Mesendoderm (in vitro differentiated cells): Measurements from ENCODE around the gene CHST7.
A peak's percentile ranks its signal among the peaks of the same experiment; 100 is the strongest.

ENCODE experiments used
- DNase-seq: peaks from one replicate; pipeline ENCODE4 v3.0.0; 2013
- H2AK5ac ChIP-seq: 2 replicates; pipeline ENCODE4 v1.6.1; 2013; ENCODE audit warnings: low read length, inconsistent platforms
- H2BK120ac ChIP-seq: 2 replicates; pipeline ENCODE4 v1.6.1; 2013; ENCODE audit warnings: low read depth, mild to moderate bottlenecking, low read length, moderate library complexity, mixed read lengths
- H2BK15ac ChIP-seq: replicated peaks from 2 replicates; pipeline ENCODE4 v1.6.1; 2013; ENCODE audit warnings: low read depth, mild to moderate bottlenecking, moderate library complexity
- H2BK5ac ChIP-seq: 2 replicates; pipeline ENCODE4 v1.6.1; 2013; ENCODE audit warnings: low read length, inconsistent platforms
- H3K18ac ChIP-seq: 2 replicates; pipeline ENCODE4 v1.6.1; 2013; ENCODE audit warnings: mild to moderate bottlenecking, low read length, mixed read lengths
- H3K23ac ChIP-seq: one replicate; pipeline ENCODE4 v1.6.1; 2013; ENCODE audit warnings: low read length
- H3K27ac ChIP-seq: 2 replicates; pipeline ENCODE4 v1.5.1; 2013; ENCODE audit warnings: low read depth, mild to moderate bottlenecking, inconsistent platforms, low read length, moderate library complexity
- H3K27me3 ChIP-seq: 2 replicates; pipeline ENCODE4 v1.6.1; 2013; ENCODE audit warnings: low read length, control low read depth, mild to moderate bottlenecking, inconsistent platforms; ENCODE audit not compliant: insufficient read depth, poor library complexity
- H3K36me3 ChIP-seq: 2 replicates; pipeline ENCODE4 v1.6.1; 2013; ENCODE audit warnings: low read length, inconsistent platforms; ENCODE audit not compliant: control insufficient read depth, insufficient read depth
- H3K4ac ChIP-seq: one replicate; pipeline ENCODE4 v1.6.1; 2013; ENCODE audit warnings: low read depth, mild to moderate bottlenecking, low read length, moderate library complexity
- H3K4me1 ChIP-seq: 2 replicates; pipeline ENCODE4 v1.6.1; 2013; ENCODE audit warnings: low read depth, low read length, inconsistent platforms; ENCODE audit not compliant: control insufficient read depth
- H3K4me2 ChIP-seq: 2 replicates; pipeline ENCODE4 v1.6.1; 2013; ENCODE audit warnings: low read length
- H3K4me3 ChIP-seq: 2 replicates; pipeline ENCODE4 v1.5.1; 2013; ENCODE audit warnings: mild to moderate bottlenecking, low read length
- H3K56ac ChIP-seq: one replicate; pipeline ENCODE4 v1.6.1; 2013; ENCODE audit warnings: low read length
- H3K79me1 ChIP-seq: 2 replicates; pipeline ENCODE4 v1.6.1; 2013; ENCODE audit warnings: low read length, inconsistent platforms
- H3K79me2 ChIP-seq: 2 replicates; pipeline ENCODE4 v1.6.1; 2013; ENCODE audit warnings: mild to moderate bottlenecking, low read length; ENCODE audit not compliant: control insufficient read depth, insufficient read depth
- H3K9ac ChIP-seq: 2 replicates; pipeline ENCODE4 v1.6.1; 2013; ENCODE audit warnings: low read length, inconsistent platforms
- H4K5ac ChIP-seq: one replicate; pipeline ENCODE4 v1.6.1; 2013; ENCODE audit warnings: low read length
- H4K8ac ChIP-seq: one replicate; pipeline ENCODE4 v1.6.1; 2013; ENCODE audit warnings: low read depth, mild to moderate bottlenecking, control low read depth, low read length, moderate library complexity
- WGBS: extraction: QIAGEN DNeasy Blood & Tissue Kit; methylation state at CpG from one replicate; pipeline ENCODE4 v1.1.7; 2013; ENCODE audit warnings: low lambda C conversion rate, missing lambda C conversion rate; ENCODE audit not compliant: insufficient coverage; ENCODE audit errors: extremely low coverage; 5-methylcytosine and 5-hydroxymethylcytosine counted together

CHST7 gene

GRCh38 chrX:46634577-46634976 lies 61.0 kb downstream of the CHST7 start:
- Histone ChIP-seq H3K4me1 (no peaks in the 10 kb centered on the region), H3K4me2 (no peak overlapping the region), H4K8ac (no peak overlapping the region), H3K9ac (no peak overlapping the region), H3K27ac (no peak overlapping the region), H3K4ac (no peak overlapping the region), H3K23ac (no peak overlapping the region), H3K18ac (no peak overlapping the region), H2BK120ac (no peak overlapping the region), H3K79me1 (no peaks in the 10 kb centered on the region), H2BK15ac (no peak overlapping the region), H3K79me2 (no peaks in the 10 kb centered on the region), H3K56ac (no peak overlapping the region), H3K36me3 (no peaks in the 10 kb centered on the region), H2AK5ac (no peak overlapping the region), H4K5ac (no peak overlapping the region), H2BK5ac (no peak overlapping the region), H3K4me3 (no peak overlapping the region), H3K27me3 (no peaks in the 10 kb centered on the region)
- no CpG with 5 or more reads among the region's 3 CpGs for WGBS
- DNase-seq = no peak

- H3K79me2 ChIP-seq = no peaks in the 10 kb centered on the region
- H3K4me1 ChIP-seq = no peaks in the 10 kb centered on the region
- H4K5ac ChIP-seq = no peak overlapping the region
- H2BK5ac ChIP-seq = no peak overlapping the region
- no peak overlapping the region for H3K4ac ChIP-seq
- no peak overlapping the region for H2AK5ac ChIP-seq
- H3K4me2 ChIP-seq = no peak overlapping the region
- H4K8ac ChIP-seq = no peak overlapping the region
- no peaks in the 10 kb centered on the region for H3K79me1 ChIP-seq
- WGBS = no CpG with 5 or more reads among the region's 2 CpGs
- no peak overlapping the region for H2BK120ac ChIP-seq
- no peaks in the 10 kb centered on the region for H3K27me3 ChIP-seq
- no peaks in the 10 kb centered on the region for H3K36me3 ChIP-seq
- no peak for DNase-seq
- H3K56ac ChIP-seq = no peak overlapping the region
- no peak overlapping the region for H3K23ac ChIP-seq
- H3K18ac ChIP-seq = no peak overlapping the region
- H3K4me3 ChIP-seq = no peak overlapping the region
- no peak overlapping the region for H3K9ac ChIP-seq
- no peak overlapping the region for H3K27ac ChIP-seq
- H2BK15ac ChIP-seq = no peak overlapping the region
These were observed 61.6 kb downstream of the CHST7 start for GRCh38 chrX:46635186-46635585.

GRCh38 chrX:46636223-46636622 lies 62.7 kb downstream of the CHST7 start:
- Histone ChIP-seq H2BK15ac (no peak overlapping the region), H3K4me3 (no peak overlapping the region), H2BK5ac (no peak overlapping the region), H4K5ac (no peak overlapping the region), H3K27me3 (no peaks in the 10 kb centered on the region), H2AK5ac (no peak overlapping the region), H3K4ac (no peak overlapping the region), H3K79me2 (no peaks in the 10 kb centered on the region), H2BK120ac (no peak overlapping the region), H3K4me1 (no peaks in the 10 kb centered on the region), H3K23ac (no peak overlapping the region), H3K56ac (no peak overlapping the region), H3K18ac (no peak overlapping the region), H3K9ac (no peak overlapping the region), H3K79me1 (no peaks in the 10 kb centered on the region), H3K36me3 (no peaks in the 10 kb centered on the region), H4K8ac (no peak overlapping the region), H3K27ac (no peak overlapping the region), H3K4me2 (no peak overlapping the region)
- no CpG with 5 or more reads among the region's 6 CpGs for WGBS
- no peak for DNase-seq

- H2BK120ac ChIP-seq = no peak overlapping the region
- no peak overlapping the region for H3K18ac ChIP-seq
- H2AK5ac ChIP-seq = no peak overlapping the region
- H3K4me3 ChIP-seq = no peak overlapping the region
- no peak overlapping the region for H3K56ac ChIP-seq
- no peak overlapping the region for H4K8ac ChIP-seq
- no CpG with 5 or more reads among the region's 2 CpGs for WGBS
- H4K5ac ChIP-seq = no peak overlapping the region
- H3K4me2 ChIP-seq = no peak overlapping the region
- H3K79me1 ChIP-seq = no peaks in the 10 kb centered on the region
- H2BK15ac ChIP-seq = no peak overlapping the region
- H3K23ac ChIP-seq = no peak overlapping the region
- peak; percentile 51 for DNase-seq
- H3K36me3 ChIP-seq = no peaks in the 10 kb centered on the region
- no peak overlapping the region for H3K4ac ChIP-seq
- H3K4me1 ChIP-seq = no peaks in the 10 kb centered on the region
- no peak overlapping the region for H3K27ac ChIP-seq
- no peak overlapping the region for H2BK5ac ChIP-seq
- no peak overlapping the region for H3K9ac ChIP-seq
- H3K79me2 ChIP-seq = no peaks in the 10 kb centered on the region
- H3K27me3 ChIP-seq = no peaks in the 10 kb centered on the region
These were observed 64.4 kb downstream of the CHST7 start for GRCh38 chrX:46637938-46638337.

- Histone ChIP-seq H3K9ac (no peak overlapping the region), H3K4me3 (no peak overlapping the region), H3K79me1 (no peaks in the 10 kb centered on the region), H2BK120ac (no peak overlapping the region), H2BK15ac (no peak overlapping the region), H4K5ac (no peak overlapping the region), H4K8ac (no peak overlapping the region), H3K27ac (no peak overlapping the region), H3K4ac (no peak overlapping the region), H3K23ac (no peak overlapping the region), H2AK5ac (no peak overlapping the region), H3K36me3 (no peaks in the 10 kb centered on the region), H3K56ac (no peak overlapping the region), H3K27me3 (no peaks in the 10 kb centered on the region), H3K4me1 (no peaks in the 10 kb centered on the region), H2BK5ac (no peak overlapping the region), H3K4me2 (no peak overlapping the region), H3K18ac (no peak overlapping the region), H3K79me2 (no peaks in the 10 kb centered on the region)
- DNase-seq = peak; percentile 43
- no CpG with 5 or more reads among the region's 4 CpGs for WGBS
These were observed 68.6 kb downstream of the CHST7 start for GRCh38 chrX:46642145-46642544.

- no peak overlapping the region for H3K4ac ChIP-seq
- no peak for DNase-seq
These were observed 70.1 kb downstream of the CHST7 start for GRCh38 chrX:46643636-46644035.

More at GRCh38 chrX:46643636-46644035, 70.1 kb downstream of the CHST7 start:
- Histone ChIP-seq H3K36me3 (no peaks in the 10 kb centered on the region), H3K79me1 (no peaks in the 10 kb centered on the region), H3K9ac (no peak overlapping the region), H3K27me3 (no peaks in the 10 kb centered on the region), H3K4me1 (no peaks in the 10 kb centered on the region), H4K5ac (no peak overlapping the region), H2BK5ac (no peak overlapping the region), H3K23ac (no peak overlapping the region), H2BK120ac (no peak overlapping the region), H3K56ac (no peak overlapping the region), H3K79me2 (no peaks in the 10 kb centered on the region), H3K4me3 (no peak overlapping the region), H4K8ac (no peak overlapping the region), H3K27ac (no peak overlapping the region), H3K18ac (no peak overlapping the region), H2BK15ac (no peak overlapping the region), H2AK5ac (no peak overlapping the region), H3K4me2 (no peak overlapping the region)
- WGBS = no CpG with 5 or more reads among the region's 3 CpGs
